AG09319 (cell line): ENCODE data around the gene KIF2C.

Source experiments
- DNase-seq: peaks from one replicate; pipeline ENCODE4 v3.0.0-alpha.2; 2010; ENCODE audit warnings: low read depth; ENCODE audit errors: extremely low read depth
- CTCF ChIP-seq: IDR thresholded peaks from 2 replicates; pipeline ENCODE4 v1.5.1; 2011; ENCODE audit warnings: low read depth, mild to moderate bottlenecking, inconsistent platforms, low read length, moderate library complexity

The KIF2C gene

DNA sequence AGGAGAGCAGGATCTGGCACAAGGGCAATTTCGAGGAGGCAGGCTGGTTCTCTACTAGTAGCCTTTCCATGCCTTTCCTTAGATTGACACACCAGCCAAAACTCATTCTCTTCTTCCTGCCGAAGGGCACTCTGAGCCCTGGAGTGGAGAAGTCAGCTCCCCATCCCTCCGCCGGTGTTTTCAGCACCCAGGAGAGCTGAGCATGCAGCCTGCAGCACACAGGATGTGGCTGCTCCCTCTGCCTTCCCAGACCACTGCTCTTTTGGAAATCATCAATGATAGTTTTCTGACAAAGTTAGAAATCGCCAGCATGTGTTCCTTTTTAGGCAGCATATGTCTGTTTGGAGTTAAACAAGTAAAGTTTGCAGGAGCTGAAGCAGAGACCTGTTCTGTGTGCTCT, 20.3 kb upstream of the KIF2C start:
- DNase-seq: no peak
- TF ChIP-seq CTCF: no peak

DNA sequence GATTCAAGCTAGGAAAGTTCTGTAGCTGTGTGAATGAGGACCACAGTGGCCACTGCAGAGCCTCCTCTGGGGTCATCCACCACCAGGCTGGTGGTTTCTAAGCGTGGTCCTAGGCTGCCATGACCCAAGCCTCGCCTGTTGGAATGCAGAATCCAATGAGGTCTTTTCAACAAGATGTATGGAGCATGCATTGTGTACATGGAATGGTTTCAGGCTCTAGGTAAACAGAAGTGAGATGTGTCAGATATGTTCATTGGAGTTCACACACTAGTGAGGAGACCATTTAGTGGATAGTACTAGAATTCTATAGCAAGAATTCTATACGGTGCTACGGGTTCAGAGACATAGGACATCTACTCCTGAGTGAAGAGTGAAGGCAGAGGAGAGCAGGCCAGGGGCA, 19.4 kb upstream of the KIF2C start:
- TF ChIP-seq CTCF: no peak
- no peak for DNase-seq

DNA sequence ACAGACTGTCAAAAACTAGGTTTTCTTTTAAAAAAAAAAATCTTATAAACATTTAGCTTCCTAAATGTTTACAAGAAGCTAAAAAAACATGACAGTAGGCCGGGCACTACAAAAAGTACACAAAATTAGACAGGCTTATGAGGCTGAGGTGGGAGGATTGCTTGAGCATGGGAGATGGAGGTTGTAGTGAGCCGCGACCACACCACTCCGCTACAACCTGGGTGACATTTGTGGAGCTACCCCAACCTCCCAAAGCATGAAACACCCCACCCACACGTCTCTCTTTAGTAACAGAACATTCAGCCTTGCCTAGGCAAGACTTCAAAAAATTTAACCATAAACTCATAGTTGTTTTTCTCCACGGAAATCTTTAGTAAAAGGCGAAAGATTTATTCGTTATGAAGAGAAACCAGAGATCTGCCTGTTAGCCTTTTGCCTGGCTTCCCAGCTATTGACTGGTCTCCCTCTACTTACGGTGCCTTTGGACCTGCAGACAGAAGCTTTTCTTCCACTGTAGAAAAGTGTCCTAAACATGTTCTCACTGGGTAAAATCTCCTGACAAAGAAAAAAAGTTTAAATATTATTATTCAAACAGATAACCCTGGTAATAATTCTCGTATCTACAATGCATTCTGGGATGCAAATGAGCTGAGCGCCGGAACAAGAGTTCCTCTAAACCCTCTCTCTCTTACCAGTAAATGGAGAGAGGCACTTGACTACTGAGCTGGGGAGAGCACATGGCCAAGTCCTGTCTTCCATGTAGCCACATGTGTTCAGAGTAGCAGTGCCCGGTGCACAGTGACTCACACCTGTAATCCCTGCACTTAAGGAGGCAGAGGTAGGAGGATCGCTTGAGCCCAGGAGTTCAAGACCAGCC, 17.9 kb upstream of the KIF2C start:
- DNase-seq: no peak
- no peak for TF ChIP-seq CTCF

- no peak for DNase-seq
- TF ChIP-seq CTCF: no peak
Observed at GRCh38 chr1:44723064-44723463, 16.6 kb upstream of the KIF2C start.

DNA sequence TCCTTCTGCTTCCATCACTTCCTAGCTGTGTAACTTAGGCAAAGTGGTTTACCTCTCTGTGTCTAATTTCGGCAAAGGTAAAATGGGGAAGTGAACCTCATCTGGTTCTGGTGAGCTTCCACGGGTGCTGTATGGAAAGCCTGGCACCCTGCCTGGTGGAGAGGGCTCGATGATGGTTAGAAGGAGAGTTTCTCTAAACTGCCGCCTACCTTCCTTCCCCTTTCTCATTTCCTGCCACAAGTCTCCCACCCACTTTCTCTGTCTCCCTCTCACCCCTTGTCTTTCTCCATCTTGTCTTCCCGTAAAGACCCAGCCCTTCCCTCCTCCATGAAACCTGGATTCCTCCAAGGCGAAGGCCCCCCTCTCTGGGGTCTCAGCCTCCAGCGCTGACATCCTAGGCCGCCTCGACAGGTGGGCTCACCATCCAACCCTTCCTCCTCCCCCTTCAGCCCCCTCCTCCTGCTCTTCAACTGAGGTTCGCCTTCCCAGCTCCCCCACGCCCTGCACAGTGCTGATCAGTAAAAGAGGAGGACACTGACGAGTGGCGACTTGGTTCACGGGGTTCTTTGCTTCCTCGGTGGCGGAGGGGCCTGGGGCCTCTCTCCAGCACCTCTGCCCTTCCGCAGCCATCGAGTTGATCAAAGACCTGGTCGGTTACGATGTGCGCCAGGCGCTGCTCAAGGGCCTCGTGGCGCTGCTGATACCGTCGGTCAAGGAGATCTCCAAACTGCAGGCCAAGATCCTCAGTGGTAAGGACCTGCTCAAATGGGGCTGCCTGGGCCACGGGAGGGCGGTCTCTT, 15.9 kb upstream of the KIF2C start:
- no peak for DNase-seq
- TF ChIP-seq CTCF: no peak

DNA sequence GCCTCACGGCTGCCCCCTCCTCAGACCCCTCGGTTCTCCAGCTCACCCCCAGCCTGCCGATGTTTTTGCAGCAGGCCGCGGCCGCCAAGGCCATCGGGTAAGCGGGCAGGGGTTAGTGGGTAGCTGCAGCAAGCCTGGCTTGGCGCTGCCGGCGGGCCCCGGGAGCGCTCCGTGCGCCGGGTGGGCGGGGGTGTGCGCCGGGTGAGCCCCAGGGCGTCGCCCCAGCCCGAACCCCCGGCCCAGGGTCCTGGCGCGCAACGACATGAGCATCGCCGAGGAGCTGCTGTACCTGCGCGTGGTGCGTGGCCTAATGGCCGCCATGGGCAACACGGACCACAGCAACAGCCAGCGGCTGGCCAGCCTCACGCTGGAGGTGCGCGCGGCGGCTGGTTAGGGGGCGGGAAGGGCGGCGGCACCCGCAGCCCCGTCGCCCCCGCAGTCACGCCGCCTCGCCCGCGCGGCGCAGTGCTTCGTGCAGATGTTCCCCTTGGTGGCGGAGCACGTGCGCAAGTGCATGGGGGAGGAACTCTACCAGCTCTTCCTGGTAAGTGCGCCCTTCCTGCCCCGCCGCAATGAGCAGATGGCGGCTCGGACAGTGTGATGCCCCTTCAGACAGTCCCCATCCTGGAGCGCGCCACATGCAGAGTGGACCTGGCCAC, 15.2 kb upstream of the KIF2C start:
- no peak for DNase-seq
- TF ChIP-seq CTCF: no peak
